Urinary bladder (tissue), 4 donors: ENCODE data around the gene PARD3B. TPM values are rescaled to one million over a fixed set of nuclear protein-coding genes. Genes with fewer than 3 reads are reported as not detected.

Source experiments
- DNase-seq: peaks from one replicate; pipeline ENCODE4 v3.0.0-alpha.2; 2015; ENCODE audit errors: extremely low spot score
- H3K27ac ChIP-seq: one replicate; pipeline ENCODE4 v1.5.1; 2013; ENCODE audit warnings: low read depth, mild to moderate bottlenecking, moderate library complexity
- H3K36me3 ChIP-seq: one replicate; pipeline ENCODE4 v1.6.1; 2013; ENCODE audit warnings: mild to moderate bottlenecking, moderate library complexity; ENCODE audit not compliant: insufficient read depth
- H3K4me1 ChIP-seq: one replicate; pipeline ENCODE4 v1.6.1; 2013; ENCODE audit warnings: mild to moderate bottlenecking, moderate library complexity; ENCODE audit not compliant: insufficient read depth
- H3K4me3 ChIP-seq: one replicate; pipeline ENCODE4 v1.5.1; 2013; ENCODE audit warnings: low read depth, low read length
- WGBS: extraction: QIAGEN DNeasy Blood & Tissue Kit; methylation state at CpG from one replicate; pipeline ENCODE4 v1.1.7; 2013; 5-methylcytosine and 5-hydroxymethylcytosine counted together
- polyA plus RNA-seq: library from polyadenylated mRNA; stranded (reverse); fragments of 200-250 nt; gene quantifications from one replicate; pipeline ENCODE4 v1.2.3, GENCODE V29; 2013
- total RNA-seq: library from RNA; depleted of rRNA; stranded (reverse); fragments of >200 nt; gene quantifications from one replicate; pipeline ENCODE4 v1.2.3, GENCODE V29; 2014
- donor health status: healthy with polysubstance abuse.
- donor health status: healthy.

PARD3B gene
- total and polyA plus RNA-seq, 2 donors, result 9.1 to 42.9 TPM

GRCh38 chr2:205633994-205634393, 1088.7 kb downstream of the PARD3B start:
- Histone ChIP-seq H3K27ac (no peak overlapping the region), H3K4me3 (no peak overlapping the region), H3K36me3 (no peaks in the 10 kb centered on the region), H3K4me1 (no peaks in the 10 kb centered on the region)
- 70% methylated on average over 1 of the region's 1 CpG for WGBS
- no peak for DNase-seq

GRCh38 chr2:205636549-205637319, 1091.5 kb downstream of the PARD3B start:
- Histone ChIP-seq H3K27ac (no peak overlapping the region), H3K4me3 (no peak overlapping the region), H3K4me1 (no peaks in the 10 kb centered on the region), H3K36me3 (no peaks in the 10 kb centered on the region)
- DNase-seq, result no peak
- WGBS, result 56% methylated on average over 7 of the region's 7 CpGs

DNA sequence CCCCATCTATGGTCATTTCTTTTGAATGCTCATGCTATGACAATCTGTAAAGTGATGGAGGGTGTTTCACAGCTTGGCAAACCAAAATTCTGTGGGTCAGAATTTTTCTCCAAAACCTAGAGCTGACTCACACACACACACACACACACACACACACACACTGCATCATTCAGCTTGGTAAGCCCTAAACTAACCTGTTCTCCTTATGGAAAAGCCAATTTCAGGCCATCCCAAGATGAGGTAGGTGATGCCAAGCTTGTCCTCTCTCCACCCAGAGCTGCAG, 1092.0 kb downstream of the PARD3B start:
- H3K4me3 ChIP-seq, result no peak overlapping the region
- DNase-seq, result no peak

GRCh38 chr2:205637779-205638503, 1092.7 kb downstream of the PARD3B start:
- H3K27ac ChIP-seq, result no peak overlapping the region
- H3K4me1 ChIP-seq, result no peaks in the 10 kb centered on the region
- 89% methylated on average over 6 of the region's 6 CpGs for WGBS
- H3K4me3 ChIP-seq, result no peak overlapping the region
- no peak for DNase-seq
- H3K36me3 ChIP-seq, result no peaks in the 10 kb centered on the region

More for the DNA sequence above, 1092.0 kb downstream of the PARD3B start:
- Histone ChIP-seq H3K4me1 (no peaks in the 10 kb centered on the region), H3K36me3 (no peaks in the 10 kb centered on the region), H3K27ac (no peak overlapping the region)

GRCh38 chr2:205640716-205641115, 1095.4 kb downstream of the PARD3B start:
- Histone ChIP-seq H3K27ac (no peak overlapping the region), H3K4me3 (no peak overlapping the region), H3K4me1 (no peaks in the 10 kb centered on the region), H3K36me3 (no peaks in the 10 kb centered on the region)
- 74% methylated on average over 4 of the region's 4 CpGs for WGBS
- no peak for DNase-seq

DNA sequence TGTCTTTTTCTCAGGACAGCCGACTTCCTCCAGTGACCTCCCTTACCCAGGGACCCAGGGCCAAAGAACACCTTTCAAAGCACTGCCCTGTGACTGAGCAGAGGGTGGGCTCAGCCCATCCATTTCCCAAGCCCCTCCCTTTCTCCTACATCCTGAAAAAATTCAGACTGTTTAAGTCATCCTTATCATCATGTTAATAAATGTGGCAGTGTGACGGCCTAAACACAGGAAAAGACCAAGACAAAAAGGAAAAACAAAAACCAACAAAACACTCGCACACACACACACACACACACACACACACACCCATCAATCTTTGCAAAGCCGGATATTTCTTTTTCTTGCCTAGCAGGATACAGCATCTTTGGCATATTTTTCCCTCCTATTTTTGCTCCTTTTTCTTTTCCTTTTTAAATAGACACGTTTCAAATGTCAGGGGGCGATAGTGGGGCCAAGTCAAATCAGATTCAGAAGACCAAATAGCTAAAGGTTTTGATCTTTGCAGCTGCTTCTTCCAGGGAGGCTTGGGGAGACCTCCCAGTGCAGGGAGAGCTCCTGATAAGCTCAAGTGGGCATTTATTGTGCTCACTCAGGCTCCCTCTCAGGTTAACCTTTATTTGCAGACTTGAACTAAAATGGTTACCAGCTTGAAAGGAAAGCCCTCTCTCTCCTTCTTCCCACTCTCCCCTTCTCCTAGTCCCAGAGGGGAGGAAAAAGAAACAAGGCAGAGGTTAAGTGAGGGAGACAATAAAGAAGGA, 1097.5 kb downstream of the PARD3B start:
- 58% methylated on average over 6 of the region's 6 CpGs for WGBS
- no peak overlapping the region for H3K4me3 ChIP-seq

GRCh38 chr2:205643391-205643885, 1098.2 kb downstream of the PARD3B start:
- 61% methylated on average over 10 of the region's 10 CpGs for WGBS
- H3K36me3 ChIP-seq, result no peaks in the 10 kb centered on the region
- no peak overlapping the region for H3K27ac ChIP-seq
- H3K4me1 ChIP-seq, result no peaks in the 10 kb centered on the region
- no peak for DNase-seq
- H3K4me3 ChIP-seq, result no peak overlapping the region

More for the DNA sequence above, 1097.5 kb downstream of the PARD3B start:
- H3K36me3 ChIP-seq, result no peaks in the 10 kb centered on the region
- H3K4me1 ChIP-seq, result no peaks in the 10 kb centered on the region
- no peak overlapping the region for H3K27ac ChIP-seq
- no peak for DNase-seq

- H3K4me1 ChIP-seq, result no peaks in the 10 kb centered on the region
- no peak overlapping the region for H3K4me3 ChIP-seq
- DNase-seq, result no peak
- H3K36me3 ChIP-seq, result no peaks in the 10 kb centered on the region
- 93% methylated on average over 5 of the region's 5 CpGs for WGBS
- H3K27ac ChIP-seq, result no peak overlapping the region
These were observed 1098.7 kb downstream of the PARD3B start for GRCh38 chr2:205644018-205644417.

GRCh38 chr2:205646680-205647079, 1101.4 kb downstream of the PARD3B start:
- DNase-seq, result no peak
- Histone ChIP-seq H3K4me3 (no peak overlapping the region), H3K36me3 (no peaks in the 10 kb centered on the region), H3K27ac (no peak overlapping the region), H3K4me1 (no peaks in the 10 kb centered on the region)
- WGBS, result 87% methylated on average over 8 of the region's 8 CpGs

DNA sequence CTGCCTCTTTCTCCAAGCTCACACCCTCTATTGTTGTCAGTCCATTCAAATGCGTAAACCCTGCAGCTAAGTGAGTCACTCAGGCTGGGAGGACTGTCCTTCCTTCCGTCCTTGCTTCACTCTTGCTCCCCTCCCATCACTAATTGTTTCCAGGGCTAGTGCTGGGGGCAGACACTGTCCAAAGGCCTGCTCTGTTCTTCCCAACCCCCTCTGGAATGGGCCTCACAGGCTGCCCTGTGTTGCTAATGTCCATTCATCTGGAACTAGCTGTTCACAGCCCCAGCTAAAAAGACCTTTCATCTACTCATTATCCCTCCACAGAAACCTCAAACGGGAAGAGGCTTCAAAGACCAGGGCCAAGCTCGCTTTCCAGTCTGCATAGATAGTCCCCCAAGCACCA, 1105.2 kb downstream of the PARD3B start:
- no peak overlapping the region for H3K4me3 ChIP-seq
- no peaks in the 10 kb centered on the region for H3K36me3 ChIP-seq
- H3K27ac ChIP-seq, result no peak overlapping the region
- no peak for DNase-seq
- H3K4me1 ChIP-seq, result no peaks in the 10 kb centered on the region
- 72% methylated on average over 4 of the region's 4 CpGs for WGBS

- WGBS, result over 99% methylated on average over 7 of the region's 7 CpGs
- no peak overlapping the region for H3K27ac ChIP-seq
These were observed 1105.7 kb downstream of the PARD3B start for GRCh38 chr2:205650931-205651330.

DNA sequence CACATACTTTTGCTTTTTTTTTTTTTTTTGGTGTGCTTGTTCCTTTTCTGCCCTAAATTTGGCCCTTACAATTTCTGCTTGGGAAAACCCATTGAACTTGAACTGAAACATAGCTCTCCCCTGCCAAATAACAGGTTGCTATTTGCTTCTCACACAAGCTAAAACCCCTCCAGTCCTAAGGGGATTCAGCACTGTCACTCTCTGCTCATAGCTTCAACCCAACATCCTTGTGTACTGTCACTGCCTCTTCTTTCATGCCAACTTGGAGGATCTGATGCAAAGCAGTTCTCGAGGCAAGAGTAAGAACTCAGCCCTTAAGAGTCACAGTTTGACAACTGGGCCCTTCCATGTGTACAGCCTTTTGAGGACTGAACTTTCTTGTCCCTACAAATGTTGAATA, 1106.4 kb downstream of the PARD3B start:
- no peak overlapping the region for H3K27ac ChIP-seq
- H3K4me1 ChIP-seq, result no peaks in the 10 kb centered on the region
- 3% methylated on average over 1 of the region's 1 CpG for WGBS
- H3K4me3 ChIP-seq, result no peak overlapping the region
- H3K36me3 ChIP-seq, result no peaks in the 10 kb centered on the region
- no peak for DNase-seq

More at GRCh38 chr2:205650931-205651330, 1105.7 kb downstream of the PARD3B start:
- Histone ChIP-seq H3K36me3 (no peaks in the 10 kb centered on the region), H3K4me3 (no peak overlapping the region), H3K4me1 (no peaks in the 10 kb centered on the region)
- DNase-seq, result no peak

DNA sequence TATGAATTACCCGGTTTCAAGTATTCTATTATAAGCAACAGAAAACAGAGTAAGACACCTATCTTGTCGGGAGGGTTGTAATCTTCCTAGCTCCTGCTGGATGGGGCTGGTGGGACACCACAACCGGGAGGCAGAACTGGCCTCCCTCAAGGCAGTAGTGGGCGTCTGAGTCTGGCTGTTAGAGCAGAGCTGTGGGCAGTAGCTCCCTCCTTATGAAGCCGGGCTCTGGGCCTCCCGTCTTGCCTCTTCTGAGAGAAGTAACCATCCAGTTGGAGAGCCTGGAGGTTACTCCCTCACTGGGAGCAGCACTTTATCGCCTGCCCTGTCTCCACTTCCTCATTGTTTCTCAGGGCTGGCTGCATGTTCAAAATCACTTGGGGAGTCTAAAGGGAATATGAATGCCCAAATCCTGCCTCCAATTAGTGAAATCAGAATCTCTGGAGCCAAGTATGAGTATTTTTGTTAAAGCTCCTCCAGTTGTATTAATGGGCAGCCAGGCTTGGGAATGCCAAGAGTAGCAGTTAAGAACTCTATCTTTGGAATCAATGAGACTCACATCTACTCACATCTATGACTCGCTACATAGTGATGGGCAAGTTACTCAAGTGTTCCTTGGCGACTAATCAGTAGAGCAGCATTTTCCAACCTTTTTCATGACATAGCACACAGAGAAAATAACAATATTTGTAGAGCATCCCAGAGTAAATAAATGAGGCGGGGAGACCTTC, 1109.8 kb downstream of the PARD3B start:
- H3K4me3 ChIP-seq, result no peak overlapping the region
- H3K27ac ChIP-seq, result no peak overlapping the region
- H3K36me3 ChIP-seq, result no peaks in the 10 kb centered on the region
- H3K4me1 ChIP-seq, result no peaks in the 10 kb centered on the region
- no peak for DNase-seq
- 94% methylated on average over 10 of the region's 10 CpGs for WGBS
